HEK293 (cell line): ENCODE results near the gene DNMBP.

Experiments used
- CTCF ChIA-PET: fragments of 350-600 bp; formaldehyde crosslinking; extraction: SDS; loops from one replicate; lab custom pipeline; 2021; ENCODE audit warnings: antibody characterized with exemption; lab: Yijun Ruan, JAX
- POLR2A ChIA-PET: fragments of 300-600 bp; formaldehyde crosslinking; extraction: SDS; loops from one replicate; lab custom pipeline; 2020; ENCODE audit warnings: antibody characterized with exemption, inconsistent platforms; lab: Yijun Ruan, JAX
- H3K27ac ChIP-seq: fragments of 200-500 bp; sonication (Bioruptor generic); 2 replicates; pipeline ENCODE4 v1.5.1; 2014; ENCODE audit warnings: low read depth, low read length, control low read depth, inconsistent platforms; ENCODE audit errors: extremely low read depth
- H3K36me3 ChIP-seq, 2 experiments: fragments of 200-500 bp in 1 of 2; sonication (Bioruptor generic) in 1 of 2; 1 replicate in 1 of 2; 2 replicates in 1 of 2; pipeline ENCODE4 v1.5.1; 2014 to 2017; ENCODE audit warnings: inconsistent platforms in 2 of 2, low read length in 2 of 2; ENCODE audit not compliant: control insufficient read depth in 2 of 2, insufficient read depth in 1 of 2
- H3K4me1 ChIP-seq: fragments of 200-500 bp; sonication (Bioruptor generic); 2 replicates; pipeline ENCODE4 v1.5.1; 2014; ENCODE audit warnings: mild to moderate bottlenecking, low read length, inconsistent platforms; ENCODE audit not compliant: control insufficient read depth, insufficient read depth
- H3K4me3 ChIP-seq: 2 replicates; pipeline ENCODE4 v1.5.1; 2011; ENCODE audit warnings: low read depth, mild to moderate bottlenecking, control low read depth, low read length, moderate library complexity
- H3K9me3 ChIP-seq: fragments of 200-500 bp; sonication (Bioruptor generic); 2 replicates; pipeline ENCODE4 v1.5.1; 2014; ENCODE audit warnings: low read depth, low read length, inconsistent platforms; ENCODE audit not compliant: control insufficient read depth, insufficient read depth
- FEZF1 ChIP-seq: fragments of 450-650 bp; formaldehyde crosslinking; IDR thresholded peaks from 2 replicates; pipeline ENCODE4 v1.5.1; 2016; ENCODE audit warnings: missing biosample characterization, missing genetic modification characterization
- GLIS1 ChIP-seq: fragments of 450-650 bp; formaldehyde crosslinking; IDR thresholded peaks from 2 replicates; pipeline ENCODE4 v1.5.1; 2016; ENCODE audit warnings: missing biosample characterization, missing genetic modification characterization
- GLIS2 ChIP-seq: fragments of 450-650 bp; formaldehyde crosslinking; IDR thresholded peaks from 2 replicates; pipeline ENCODE4 v1.5.1; 2016; ENCODE audit warnings: missing biosample characterization, missing genetic modification characterization
- KLF1 ChIP-seq: fragments of 450-650 bp; formaldehyde crosslinking; IDR thresholded peaks from 2 replicates; pipeline ENCODE4 v1.5.1; 2016; ENCODE audit warnings: missing biosample characterization, missing genetic modification characterization
- MEIS1 ChIP-seq: sonication (generic); formaldehyde crosslinking; IDR thresholded peaks from 2 replicates; pipeline ENCODE4 v1.8.1; 2022; ENCODE audit warnings: missing genetic modification reagents, mild to moderate bottlenecking, borderline replicate concordance
- MZF1 ChIP-seq: fragments of 450-650 bp; formaldehyde crosslinking; IDR thresholded peaks from 2 replicates; pipeline ENCODE4 v1.5.1; 2017; ENCODE audit warnings: missing biosample characterization, missing genetic modification characterization, borderline replicate concordance
- OVOL3 ChIP-seq: fragments of 450-650 bp; formaldehyde crosslinking; IDR thresholded peaks from 2 replicates; pipeline ENCODE4 v1.5.1; 2016; ENCODE audit warnings: missing biosample characterization, missing genetic modification characterization
- PRDM1 ChIP-seq: fragments of 450-650 bp; formaldehyde crosslinking; IDR thresholded peaks from 2 replicates; pipeline ENCODE4; 2016; ENCODE audit warnings: missing biosample characterization, missing genetic modification characterization
- PRDM6 ChIP-seq: fragments of 450-650 bp; formaldehyde crosslinking; IDR thresholded peaks from 2 replicates; pipeline ENCODE4 v1.5.1; 2017; ENCODE audit warnings: missing biosample characterization, missing genetic modification characterization
- ZBTB8A ChIP-seq: fragments of 450-650 bp; formaldehyde crosslinking; IDR thresholded peaks from 2 replicates; pipeline ENCODE4 v1.5.1; 2016; ENCODE audit warnings: missing biosample characterization, missing genetic modification characterization
- ZFP69B ChIP-seq: fragments of 450-650 bp; formaldehyde crosslinking; IDR thresholded peaks from 2 replicates; pipeline ENCODE4 v1.5.1; 2016; ENCODE audit warnings: missing biosample characterization, missing genetic modification characterization
- ZNF121 ChIP-seq: fragments of 450-650 bp; formaldehyde crosslinking; IDR thresholded peaks from 2 replicates; pipeline ENCODE4 v1.5.1; 2016; ENCODE audit warnings: missing biosample characterization, missing genetic modification characterization
- ZNF16 ChIP-seq: fragments of 450-650 bp; formaldehyde crosslinking; IDR thresholded peaks from 2 replicates; pipeline ENCODE4 v1.5.1; 2016; ENCODE audit warnings: low read depth, missing biosample characterization, missing genetic modification characterization
- ZNF248 ChIP-seq: fragments of 450-650 bp; formaldehyde crosslinking; IDR thresholded peaks from 2 replicates; pipeline ENCODE4 v1.5.1; 2017; ENCODE audit warnings: missing biosample characterization, missing genetic modification characterization
- ZNF362 ChIP-seq: fragments of 450-650 bp; formaldehyde crosslinking; IDR thresholded peaks from 2 replicates; pipeline ENCODE4 v1.5.1; 2016; ENCODE audit warnings: missing biosample characterization, missing genetic modification characterization
- ZNF404 ChIP-seq: fragments of 450-650 bp; formaldehyde crosslinking; IDR thresholded peaks from 2 replicates; pipeline ENCODE4 v1.5.1; 2017; ENCODE audit warnings: missing biosample characterization, missing genetic modification characterization
- ZNF510 ChIP-seq: fragments of 450-650 bp; formaldehyde crosslinking; IDR thresholded peaks from 2 replicates; pipeline ENCODE4 v1.5.1; 2018; ENCODE audit warnings: mild to moderate bottlenecking, missing genetic modification characterization, missing biosample characterization; ENCODE audit not compliant: insufficient replicate concordance
- ZNF555 ChIP-seq: fragments of 450-650 bp; formaldehyde crosslinking; conservative IDR thresholded peaks from 2 replicates; pipeline ENCODE4 v1.5.1; 2017; ENCODE audit warnings: missing biosample characterization, mild to moderate bottlenecking, missing genetic modification characterization, inconsistent platforms
- ZNF658 ChIP-seq: fragments of 450-650 bp; formaldehyde crosslinking; IDR thresholded peaks from 2 replicates; pipeline ENCODE4; 2016; ENCODE audit warnings: missing biosample characterization, missing genetic modification characterization
- ZNF792 ChIP-seq: fragments of 450-650 bp; formaldehyde crosslinking; IDR thresholded peaks from 2 replicates; pipeline ENCODE4 v1.5.1; 2016; ENCODE audit warnings: missing biosample characterization, missing genetic modification characterization

Gene DNMBP

GRCh38 chr10:99917963-99918825 is 91.6 kb downstream of the DNMBP start (continued):
- TF ChIP-seq ZBTB8A (tag by site-specific recombination): 0 out of 2 replicates have a peak, but pooled peaks have one; percentile 19
- TF ChIP-seq PRDM1 (tag by site-specific recombination): peak; percentile 76; the same call in 1 of the 2 replicates
- no peak for TF ChIP-seq ZNF792 (tag by site-specific recombination)
- no peak for TF ChIP-seq ZNF510 (tag by site-specific recombination)
- TF ChIP-seq ZNF248 (tag by site-specific recombination): no peak
- no peak for TF ChIP-seq ZNF404 (tag by site-specific recombination)
- TF ChIP-seq PRDM6 (tag by site-specific recombination): peak; percentile 98
- TF ChIP-seq FEZF1: no peak
- peak; percentile 40; the same call in 1 of the 2 replicates for TF ChIP-seq ZFP69B (tag by site-specific recombination)
- peak; percentile 68; the same call in 1 of the 2 replicates for TF ChIP-seq ZNF362 (tag by site-specific recombination)
- TF ChIP-seq OVOL3 (tag by site-specific recombination): no peak
- no peak for TF ChIP-seq MEIS1 (CRISPR knock-in tag)
- no peak for TF ChIP-seq ZNF658 (tag by site-specific recombination)
- peak; percentile 26; the same call in 1 of the 2 replicates for TF ChIP-seq MZF1 (tag by site-specific recombination)
- TF ChIP-seq GLIS1 (tag by site-specific recombination): peak; percentile 16; the same call in 1 of the 2 replicates
- TF ChIP-seq GLIS2 (tag by site-specific recombination): no peak
- TF ChIP-seq KLF1 (tag by site-specific recombination): no peak

GRCh38 chr10:99916776-99917175 is 93.0 kb downstream of the DNMBP start:
- ChIA-PET POLR2A (no interaction called here), CTCF (no interaction called here)
- TF ChIP-seq ZNF555 (no peak), ZNF16 (tag by site-specific recombination) (no peak)
- no peak overlapping the region for H3K27ac ChIP-seq
- no peaks in the 10 kb centered on the region for H3K36me3 ChIP-seq
- H3K4me1 ChIP-seq: peaks cover 6% of the 10 kb centered on the region; the same call in 1 of the 2 replicates
- H3K4me3 ChIP-seq: no peak overlapping the region
- H3K9me3 ChIP-seq: no peaks in the 10 kb centered on the region

GRCh38 chr10:99915414-99915813 is 94.3 kb downstream of the DNMBP start:
- no peaks in the 10 kb centered on the region for H3K9me3 ChIP-seq
- POLR2A ChIA-PET: no interaction called here
- no peaks in the 10 kb centered on the region for H3K36me3 ChIP-seq
- H3K27ac ChIP-seq: no peak overlapping the region
- H3K4me3 ChIP-seq: no peak overlapping the region
- H3K4me1 ChIP-seq: peaks cover 6% of the 10 kb centered on the region; the same call in 1 of the 2 replicates
- CTCF ChIA-PET: no interaction called here
- TF ChIP-seq ZNF121: peak; percentile 97
- no peak for TF ChIP-seq OVOL3 (tag by site-specific recombination)
- TF ChIP-seq, all 188 proteins: peak for 1
